Measurements from ENCODE around the gene DAP.
"Not testable (repeated sequence)": the region's sequence is repeated elsewhere in the genome, so short reads cannot be mapped to it uniquely, and the experiment has no call there.

The DAP gene, protein sequence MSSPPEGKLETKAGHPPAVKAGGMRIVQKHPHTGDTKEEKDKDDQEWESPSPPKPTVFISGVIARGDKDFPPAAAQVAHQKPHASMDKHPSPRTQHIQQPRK

GRCh38 chr5:10761185-10761932, at the start of gene DAP:
TSS of gene DAP (minus strand) at chr5:10761234. CDS start at chr5:10761068, 166 bp downstream.
- peak; percentile 76 for DNase-seq

- DNase-seq, result no peak
These were observed 47.6 kb upstream of the DAP start for GRCh38 chr5:10808347-10809226.

DNA sequence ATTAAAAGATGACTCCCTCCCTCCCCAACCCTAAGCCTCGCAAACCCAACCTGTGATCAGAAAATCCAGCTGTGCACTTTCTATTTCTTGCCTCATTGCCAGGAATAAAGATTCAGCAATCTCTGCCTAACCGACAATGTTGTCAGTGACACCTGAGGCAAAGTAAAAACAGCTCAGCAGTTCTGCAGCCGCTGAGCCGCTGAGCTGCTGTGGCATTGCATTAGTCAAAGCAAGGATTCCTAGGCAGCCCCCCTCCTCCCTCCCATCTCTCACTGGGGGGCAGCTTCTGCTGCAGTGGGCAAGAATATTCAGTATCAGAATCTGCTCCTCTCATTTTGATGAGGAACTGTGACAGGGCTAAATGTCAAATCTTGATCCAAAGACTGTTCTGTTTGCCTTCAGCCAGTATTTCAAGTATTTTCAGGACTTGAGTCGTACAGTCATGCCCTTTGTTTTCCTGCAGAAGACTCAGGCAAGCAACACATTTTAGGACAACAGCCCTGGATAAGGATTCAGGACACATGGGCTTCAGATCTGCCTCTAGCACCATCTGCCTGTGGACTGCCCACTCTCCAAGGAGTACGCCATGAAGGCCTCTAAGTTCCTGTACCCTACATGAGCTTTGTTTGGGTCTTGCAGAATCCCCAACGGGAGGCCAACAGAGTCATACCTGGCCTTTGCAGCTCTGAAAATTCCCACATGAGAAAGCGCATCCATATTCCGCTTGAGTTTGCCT, 41.1 kb upstream of the DAP start:
- DNase-seq, result no peak

DNA sequence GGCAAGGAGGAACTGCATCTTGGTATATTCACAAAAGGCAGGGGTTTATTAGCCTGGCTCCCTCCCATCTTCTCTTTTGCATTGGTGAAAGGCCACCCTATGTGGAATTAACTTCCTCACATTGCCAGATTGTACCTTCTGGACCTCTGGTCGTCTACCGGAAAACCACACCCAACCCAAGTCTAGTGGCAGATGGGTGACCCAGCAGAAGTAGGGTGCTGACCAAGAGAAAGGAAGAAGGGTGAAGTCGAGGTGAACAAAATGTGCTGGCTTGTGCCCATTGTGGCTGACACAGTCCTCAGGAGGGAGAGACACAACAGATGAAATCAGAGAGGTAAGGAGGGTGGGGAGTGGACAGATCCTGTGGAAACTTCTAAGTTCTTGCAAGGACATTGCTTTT, 39.8 kb upstream of the DAP start:
- no peak for DNase-seq

- DNase-seq, result no peak
These were observed 36.2 kb upstream of the DAP start for GRCh38 chr5:10797261-10797660.

- DNase-seq, result no peak
These were observed 32.8 kb upstream of the DAP start for GRCh38 chr5:10793785-10794184.

GRCh38 chr5:10792336-10792735, 31.3 kb upstream of the DAP start:
- DNase-seq, result no peak

DNA sequence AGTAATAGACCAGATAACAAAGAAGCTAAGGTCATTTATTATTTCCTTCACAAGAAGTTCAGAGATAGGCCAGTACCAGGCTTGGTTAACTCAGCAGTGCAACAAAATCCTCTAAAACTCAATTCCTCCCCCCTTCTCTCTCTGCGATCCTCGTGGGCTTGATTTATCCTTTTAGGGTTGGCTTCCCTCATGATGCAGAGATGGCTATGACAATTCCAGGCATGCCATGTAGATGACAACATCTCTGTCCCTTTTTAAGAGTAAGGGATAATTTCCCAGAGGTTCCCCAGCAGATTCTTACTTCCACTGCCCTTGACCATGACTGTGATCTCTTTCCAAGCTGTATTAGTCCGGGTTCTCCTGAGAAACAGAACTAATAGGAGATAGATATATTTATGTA, 28.7 kb upstream of the DAP start:
- DNase-seq, result no peak

GRCh38 chr5:10789021-10789420, 28.0 kb upstream of the DAP start:
- DNase-seq, result no peak

DNA sequence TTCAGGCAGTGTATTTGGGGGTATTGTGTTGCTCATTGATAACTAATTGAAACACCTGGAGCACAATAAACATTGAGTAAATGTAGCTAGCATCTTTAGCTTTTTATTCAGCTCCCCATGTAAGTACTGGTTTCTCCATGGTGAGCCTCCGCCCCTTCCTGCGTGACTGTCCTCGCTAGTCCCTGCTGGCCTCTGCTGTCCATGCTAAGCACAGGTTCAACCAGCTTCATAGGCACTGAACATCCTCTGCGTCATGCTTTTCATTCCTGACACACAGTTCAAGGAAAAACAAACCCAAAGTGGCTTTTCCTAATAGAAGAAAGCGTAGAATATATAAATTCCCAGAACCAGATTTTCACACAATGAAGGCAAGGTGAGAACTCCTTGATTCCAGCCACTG, 27.3 kb upstream of the DAP start:
- DNase-seq, result no peak

DNA sequence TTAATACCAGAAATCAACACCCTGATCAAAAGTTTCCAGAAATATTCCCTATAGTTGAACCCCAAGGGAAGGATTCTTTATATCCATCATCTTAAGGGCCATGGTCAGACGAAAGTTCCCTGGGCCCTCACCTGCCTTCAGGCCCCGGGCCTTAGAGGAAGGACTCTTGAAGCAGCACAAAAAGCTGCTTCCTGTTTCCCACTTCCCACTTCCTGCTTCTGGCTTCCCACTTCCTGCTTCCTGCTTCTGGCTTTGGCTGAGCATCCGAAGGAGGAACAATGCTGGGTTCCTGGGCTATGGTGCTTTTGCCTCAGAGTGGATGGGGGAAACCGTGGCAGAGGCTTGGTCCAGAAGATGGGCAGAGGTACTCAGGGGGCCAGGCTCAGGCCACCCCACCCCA, 25.8 kb upstream of the DAP start:
- DNase-seq, result no peak

- DNase-seq, result not testable (repeated sequence)
These were observed 19.2 kb upstream of the DAP start for GRCh38 chr5:10780208-10780607.

GRCh38 chr5:10779592-10779991, 18.6 kb upstream of the DAP start:
- no peak for DNase-seq

DNA sequence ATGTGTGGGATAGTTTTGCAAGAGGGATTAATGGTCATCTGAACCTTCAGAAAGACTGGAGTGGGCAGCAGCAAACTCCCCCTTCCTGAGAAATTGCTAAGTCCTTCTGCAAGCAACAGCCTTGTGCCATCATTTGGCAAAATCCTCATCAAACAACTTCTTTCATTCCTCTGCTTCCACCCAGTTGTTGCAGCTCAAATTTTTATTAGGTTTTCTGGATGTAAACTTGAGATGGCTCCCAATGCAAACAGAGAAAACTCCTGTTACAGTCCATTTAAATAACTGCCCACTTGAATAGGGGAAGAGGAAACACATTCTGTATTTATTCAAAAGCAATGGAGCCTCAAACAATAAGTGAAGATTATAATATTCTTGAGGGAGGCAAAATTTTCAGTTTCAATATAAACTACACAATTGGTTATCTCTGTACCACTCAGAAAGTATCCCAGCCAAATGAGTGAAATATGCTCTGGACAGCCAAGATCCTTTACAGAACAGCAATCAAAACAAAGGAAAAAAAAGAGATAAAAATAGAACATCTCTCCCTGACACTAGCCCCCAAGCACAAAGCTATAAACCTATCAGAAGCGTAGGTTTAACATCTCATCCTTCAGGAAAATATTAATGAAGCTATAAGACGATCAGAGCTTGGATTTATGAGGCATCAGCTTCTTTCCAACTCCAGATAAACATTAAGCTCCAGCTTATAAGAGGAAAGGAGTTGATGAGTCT, 17.3 kb upstream of the DAP start:
- no peak for DNase-seq

DNA sequence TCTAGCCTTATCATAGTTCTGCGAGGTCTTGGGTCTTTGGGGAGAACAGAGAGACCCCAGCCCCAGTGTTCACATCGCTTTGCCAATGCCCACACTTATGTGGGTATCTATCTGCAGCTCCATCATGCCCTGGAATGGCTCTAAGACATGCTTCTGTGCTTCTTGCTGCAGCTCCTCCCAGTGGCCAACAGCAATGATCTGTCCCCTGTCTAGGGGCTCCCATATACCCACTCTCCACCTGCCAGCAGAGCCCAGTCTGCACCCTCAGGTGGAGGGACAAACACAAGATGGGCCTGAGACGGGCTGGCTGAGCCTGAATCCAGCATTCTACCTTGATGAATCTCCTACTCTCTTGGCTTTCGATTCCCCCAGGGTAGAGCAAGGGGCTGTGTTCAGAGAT, 14.6 kb upstream of the DAP start:
- DNase-seq, result no peak

DNA sequence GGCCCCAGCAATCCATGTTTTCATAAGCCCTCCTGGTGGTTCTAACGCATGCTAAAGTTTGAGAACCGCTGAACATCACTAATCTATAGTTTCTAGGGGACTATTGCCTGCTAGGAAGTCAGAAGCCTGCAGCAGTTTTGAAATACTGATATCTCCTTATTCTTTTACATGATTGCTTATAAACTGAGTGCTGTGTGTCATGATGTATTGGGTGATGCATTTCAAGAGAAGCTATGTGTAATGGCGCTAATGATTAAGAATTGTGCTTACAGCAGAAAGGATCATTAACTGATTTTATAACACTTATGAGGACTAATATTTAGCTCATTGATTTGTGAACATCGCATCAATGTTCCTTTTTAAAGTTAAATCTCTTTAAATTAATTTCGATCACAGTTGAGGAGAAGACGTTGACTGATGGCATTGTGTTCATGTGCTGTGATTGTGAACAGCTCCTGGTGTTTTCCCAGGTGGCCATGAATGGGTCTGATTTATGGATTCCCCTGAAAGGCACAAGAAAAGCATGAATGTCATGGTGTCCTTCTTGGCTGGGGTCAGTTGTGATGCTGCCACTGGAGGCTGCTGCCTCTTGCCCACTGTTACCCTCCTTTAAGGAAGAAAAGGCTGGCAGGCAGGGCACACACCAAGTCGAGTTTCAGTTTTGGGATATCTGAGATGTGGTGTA, 12.0 kb upstream of the DAP start:
- no peak for DNase-seq

GRCh38 chr5:10768328-10768899, 7.4 kb upstream of the DAP start:
- no peak for DNase-seq

DNA sequence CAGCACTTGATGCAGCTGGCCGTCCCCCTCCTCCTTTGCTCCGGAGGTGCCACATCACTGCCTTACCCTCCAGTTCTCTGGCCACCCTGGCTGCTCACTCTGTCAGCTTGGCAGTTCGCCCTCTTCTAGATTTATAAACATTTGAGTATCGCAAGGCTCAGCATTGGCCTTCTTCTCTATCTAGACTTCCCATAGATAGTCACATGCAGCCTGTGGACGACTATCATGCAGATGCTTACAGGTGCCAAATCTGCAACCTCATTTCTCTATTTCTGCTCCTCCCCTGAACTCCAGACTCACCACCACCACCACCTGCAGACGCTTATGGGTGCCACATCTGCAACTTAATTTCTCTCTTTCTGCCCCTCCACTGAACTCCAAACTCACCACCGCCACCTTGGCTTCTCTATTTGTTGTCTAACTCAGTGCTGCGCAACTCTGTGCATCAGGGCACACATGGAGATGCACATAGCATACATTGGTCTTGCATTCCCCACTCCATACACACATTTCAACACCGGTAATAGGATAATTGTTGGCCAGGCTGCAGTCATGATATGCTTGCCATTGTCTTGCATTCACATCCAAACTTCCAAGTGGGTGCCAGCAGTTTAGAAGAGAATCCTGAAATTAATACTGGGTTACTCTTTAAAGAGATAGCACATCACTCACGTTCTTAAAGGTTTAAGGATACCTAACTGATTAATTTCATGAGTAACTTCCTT, 1.9 kb upstream of the DAP start:
- no peak for DNase-seq

GRCh38 chr5:10761933-10762775, 1.1 kb upstream of the DAP start:
- no peak for DNase-seq

- no peak for DNase-seq
These were observed 181 bp downstream of the DAP start for GRCh38 chr5:10760921-10761184.
